K562 (cell line): Measurements from ENCODE around the gene DNAJC12. TPM values are rescaled to one million over a fixed set of nuclear protein-coding genes. Genes with fewer than 3 reads are reported as not detected.

Source experiments
- ETV5 ChIP-seq: sonication (generic); formaldehyde crosslinking; IDR thresholded peaks from 2 replicates; pipeline ENCODE4 v1.4.0; 2020; ENCODE audit warnings: low read depth, mild to moderate bottlenecking, missing genetic modification reagents
- GABPA ChIP-seq: fragments of 200-800 bp; sonication (Bioruptor generic); conservative IDR thresholded peaks from 2 replicates; pipeline ENCODE4 v1.6.1; 2016; ENCODE audit warnings: low read depth, missing genetic modification characterization, missing compliant biosample characterization
- GTF2E2 ChIP-seq: fragments of 200-800 bp; sonication (Bioruptor generic); IDR thresholded peaks from 2 replicates; pipeline ENCODE4 v1.6.1; 2016; ENCODE audit warnings: missing genetic modification characterization, missing compliant biosample characterization
- KDM1A ChIP-seq, 2 experiments: fragments of 450-650 bp; IDR thresholded peaks; 2 replicates each; pipeline ENCODE4 v1.6.1; 2016; ENCODE audit warnings: mild to moderate bottlenecking in 2 of 2
- LEF1 ChIP-seq: fragments of 450-650 bp; IDR thresholded peaks from 2 replicates; pipeline ENCODE4 v1.6.1; 2016; ENCODE audit warnings: mild to moderate bottlenecking
- MECOM ChIP-seq: fragments of 250-450 bp; sonication (Bioruptor Pico); IDR thresholded peaks from 2 replicates; pipeline ENCODE4 v1.8.0; 2022; ENCODE audit warnings: inconsistent platforms
- MTA1 ChIP-seq: fragments of 450-650 bp; IDR thresholded peaks from 2 replicates; pipeline ENCODE4 v1.6.1; 2017; ENCODE audit warnings: borderline replicate concordance
- NEUROD1 ChIP-seq: fragments of 150-350 bp; IDR thresholded peaks from 2 replicates; pipeline ENCODE4 v1.6.1; 2014; ENCODE audit warnings: borderline replicate concordance, low read length, low read depth; ENCODE audit not compliant: partially characterized antibody
- TCFL5 ChIP-seq: fragments of 250-450 bp; sonication (Bioruptor Pico); conservative IDR thresholded peaks from 2 replicates; pipeline ENCODE4 v1.6.1; 2021; ENCODE audit warnings: mild to moderate bottlenecking, moderate library complexity, matching md5 sums
- TOE1 ChIP-seq, 2 experiments: fragments of 450-650 bp in 1 of 2; sonication (generic) in 1 of 2; formaldehyde crosslinking in 1 of 2; IDR thresholded peaks; 2 replicates each; pipeline versions ENCODE4 v1.7.1 to v1.8.0; 2016 to 2022; ENCODE audit warnings: borderline replicate concordance in 2 of 2, mild to moderate bottlenecking in 2 of 2, antibody characterized with exemption in 1 of 2, inconsistent platforms in 1 of 2, low read depth in 1 of 2, missing genetic modification reagents in 1 of 2, moderate library complexity in 1 of 2
- ZNF212 ChIP-seq: fragments of 450-650 bp; formaldehyde crosslinking; IDR thresholded peaks from 2 replicates; pipeline ENCODE4 v1.4.0; 2020; ENCODE audit warnings: mild to moderate bottlenecking
- ZNF24 ChIP-seq: fragments of 450-650 bp; IDR thresholded peaks from 2 replicates; pipeline ENCODE4 v1.6.1; 2016
- ZSCAN32 ChIP-seq: fragments of 450-650 bp; formaldehyde crosslinking; IDR thresholded peaks from 2 replicates; pipeline ENCODE4 v1.4.0; 2020; ENCODE audit warnings: mild to moderate bottlenecking, moderate library complexity
- polyA plus RNA-seq, 8 experiments: library from polyadenylated mRNA; depleted of rRNA in 4 of 8; stranded (reverse) in 5 of 8; unstranded in 3 of 8; fragments of >200 nt; fragmentation: Nextera tagmentation in 2 of 8; fragmentation: Illumina TruSeq in 1 of 8; extraction: Ambion mirVana in 2 of 8; extraction: Trizol in 1 of 8; gene quantifications; 2 replicates each; pipeline versions ENCODE4 v1.2.1 to v1.2.3, GENCODE V29; 2011 to 2014; ENCODE audit warnings: inconsistent platforms in 1 of 8, missing spikeins in 1 of 8
- total RNA-seq, 7 experiments: library from RNA; depleted of rRNA in 6 of 7; stranded (reverse); fragments of >200 nt in 6 of 7; fragmentation: Illumina TruSeq in 2 of 7; extraction: Trizol in 2 of 7; gene quantifications; 2 replicates each; pipeline versions ENCODE4 v1.2.1 to v1.2.3, GENCODE V29; 2011 to 2021; ENCODE audit warnings: low replicate concordance in 1 of 7
- TF ChIP-seq, protein P1 (sequence below), 2 experiments: fragments of 450-650 bp; IDR thresholded peaks; 2 replicates each; pipeline ENCODE4 v1.6.1; 2018; ENCODE audit warnings: mild to moderate bottlenecking in 2 of 2, low read depth in 1 of 2; ENCODE audit not compliant: partially characterized antibody in 2 of 2
- TF ChIP-seq, protein P2 (sequence below): fragments of 200-800 bp; sonication (Bioruptor generic); IDR thresholded peaks from 2 replicates; pipeline ENCODE4 v1.6.1; 2017; ENCODE audit warnings: missing genetic modification characterization, missing compliant biosample characterization
- TF ChIP-seq, protein P3 (sequence below): fragments of 450-650 bp; formaldehyde crosslinking; IDR thresholded peaks from 2 replicates; pipeline ENCODE4 v1.4.0; 2022; ENCODE audit warnings: mild to moderate bottlenecking, moderate library complexity
- TF ChIP-seq, protein P4 (sequence below): fragments of 450-650 bp; IDR thresholded peaks from one replicate; pipeline ENCODE4 v1.6.1; 2018; ENCODE audit warnings: mild to moderate bottlenecking, moderate library complexity; ENCODE audit not compliant: partially characterized antibody

DNAJC12 gene
- total and polyA plus RNA-seq, 9 of the 15 experiments (the other 6 are each of a cell fraction or from before 2014, with no cell fraction given) = 7.4 to 95.9 (median 68.5) TPM

DNA sequence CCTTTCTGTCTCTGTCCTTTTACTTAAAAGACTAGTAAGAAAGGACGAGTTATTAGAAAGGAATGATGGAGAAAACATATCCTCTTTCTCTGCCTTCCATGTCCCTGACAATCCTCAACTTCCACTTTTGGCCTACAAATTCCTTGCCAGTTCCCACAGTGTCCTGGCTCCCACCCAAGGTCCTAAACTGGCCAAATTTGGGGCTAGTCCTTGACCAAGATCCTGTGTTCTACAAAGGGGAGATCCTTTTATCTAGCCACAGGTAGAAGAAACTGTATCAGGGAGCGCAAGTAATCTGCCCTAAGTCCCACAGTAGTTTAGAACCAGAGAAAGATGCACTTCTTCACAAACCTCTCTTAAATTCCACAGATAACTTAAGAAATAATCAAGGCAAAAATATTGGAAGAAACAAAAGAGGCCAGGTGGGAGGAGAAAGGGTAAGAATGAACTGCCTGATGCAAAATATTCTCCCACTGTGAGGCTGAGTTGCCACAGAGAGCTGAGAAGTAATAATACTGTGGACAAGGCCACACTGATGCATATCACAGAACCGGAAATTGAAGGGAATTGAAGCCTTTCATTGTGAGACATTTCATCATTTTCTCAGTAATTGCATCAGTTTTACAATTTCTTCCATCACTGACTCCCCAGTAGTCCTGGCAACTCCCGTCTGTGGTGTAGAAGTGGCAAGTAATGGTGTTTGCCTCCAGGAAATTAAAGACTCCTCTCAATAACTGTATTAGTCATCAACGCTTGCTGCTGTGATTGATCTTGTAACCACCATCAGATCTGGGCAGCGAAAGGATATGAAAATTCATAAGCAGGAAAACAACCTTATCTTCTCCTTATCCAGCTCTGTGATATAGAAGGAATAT, 47.2 kb downstream of the DNAJC12 start (continued):
- TF ChIP-seq GABPA (tag) (peak; percentile 85), ZNF24 (peak; percentile 90), KDM1A (IDR thresholded peaks at IDR 0.05) (0 out of 4 replicates have a peak, but pooled peaks of 1 of the 2 experiments have one; percentile 29), TCFL5 (0 out of 2 replicates have a peak, but pooled peaks have one; percentile 46), LEF1 (peak; percentile 77; the same call in 1 of the 2 replicates), GTF2E2 (tag) (peak; percentile 37; the same call in 1 of the 2 replicates), ETV5 (CRISPR knock-in tag) (peak; percentile 39; the same call in 1 of the 2 replicates), TOE1 (IDR thresholded peaks at IDR 0.05; ENCODE audit: borderline replicate concordance) (no peak), TOE1 (CRISPR knock-in tag; IDR thresholded peaks at IDR 0.05; ENCODE audit: borderline replicate concordance, low read depth) (no peak), ZSCAN32 (peak; percentile 98), NEUROD1 (peak; percentile 64), MECOM (CRISPR knock-in tag) (peak; percentile 38; the same call in 1 of the 2 replicates), ZNF212 (CRISPR knock-in tag) (no peak), MTA1 (0 out of 2 replicates have a peak, but pooled peaks have one; percentile 17)
- TF ChIP-seq, protein P1, sequence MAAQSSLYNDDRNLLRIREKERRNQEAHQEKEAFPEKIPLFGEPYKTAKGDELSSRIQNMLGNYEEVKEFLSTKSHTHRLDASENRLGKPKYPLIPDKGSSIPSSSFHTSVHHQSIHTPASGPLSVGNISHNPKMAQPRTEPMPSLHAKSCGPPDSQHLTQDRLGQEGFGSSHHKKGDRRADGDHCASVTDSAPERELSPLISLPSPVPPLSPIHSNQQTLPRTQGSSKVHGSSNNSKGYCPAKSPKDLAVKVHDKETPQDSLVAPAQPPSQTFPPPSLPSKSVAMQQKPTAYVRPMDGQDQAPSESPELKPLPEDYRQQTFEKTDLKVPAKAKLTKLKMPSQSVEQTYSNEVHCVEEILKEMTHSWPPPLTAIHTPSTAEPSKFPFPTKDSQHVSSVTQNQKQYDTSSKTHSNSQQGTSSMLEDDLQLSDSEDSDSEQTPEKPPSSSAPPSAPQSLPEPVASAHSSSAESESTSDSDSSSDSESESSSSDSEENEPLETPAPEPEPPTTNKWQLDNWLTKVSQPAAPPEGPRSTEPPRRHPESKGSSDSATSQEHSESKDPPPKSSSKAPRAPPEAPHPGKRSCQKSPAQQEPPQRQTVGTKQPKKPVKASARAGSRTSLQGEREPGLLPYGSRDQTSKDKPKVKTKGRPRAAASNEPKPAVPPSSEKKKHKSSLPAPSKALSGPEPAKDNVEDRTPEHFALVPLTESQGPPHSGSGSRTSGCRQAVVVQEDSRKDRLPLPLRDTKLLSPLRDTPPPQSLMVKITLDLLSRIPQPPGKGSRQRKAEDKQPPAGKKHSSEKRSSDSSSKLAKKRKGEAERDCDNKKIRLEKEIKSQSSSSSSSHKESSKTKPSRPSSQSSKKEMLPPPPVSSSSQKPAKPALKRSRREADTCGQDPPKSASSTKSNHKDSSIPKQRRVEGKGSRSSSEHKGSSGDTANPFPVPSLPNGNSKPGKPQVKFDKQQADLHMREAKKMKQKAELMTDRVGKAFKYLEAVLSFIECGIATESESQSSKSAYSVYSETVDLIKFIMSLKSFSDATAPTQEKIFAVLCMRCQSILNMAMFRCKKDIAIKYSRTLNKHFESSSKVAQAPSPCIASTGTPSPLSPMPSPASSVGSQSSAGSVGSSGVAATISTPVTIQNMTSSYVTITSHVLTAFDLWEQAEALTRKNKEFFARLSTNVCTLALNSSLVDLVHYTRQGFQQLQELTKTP (IDR thresholded peaks at IDR 0.05; ENCODE audit: low read depth in 1 of 2, partially characterized antibody in 2 of 2) = peak in 1 of 2 experiments; percentile 47
- TF ChIP-seq, protein P2, sequence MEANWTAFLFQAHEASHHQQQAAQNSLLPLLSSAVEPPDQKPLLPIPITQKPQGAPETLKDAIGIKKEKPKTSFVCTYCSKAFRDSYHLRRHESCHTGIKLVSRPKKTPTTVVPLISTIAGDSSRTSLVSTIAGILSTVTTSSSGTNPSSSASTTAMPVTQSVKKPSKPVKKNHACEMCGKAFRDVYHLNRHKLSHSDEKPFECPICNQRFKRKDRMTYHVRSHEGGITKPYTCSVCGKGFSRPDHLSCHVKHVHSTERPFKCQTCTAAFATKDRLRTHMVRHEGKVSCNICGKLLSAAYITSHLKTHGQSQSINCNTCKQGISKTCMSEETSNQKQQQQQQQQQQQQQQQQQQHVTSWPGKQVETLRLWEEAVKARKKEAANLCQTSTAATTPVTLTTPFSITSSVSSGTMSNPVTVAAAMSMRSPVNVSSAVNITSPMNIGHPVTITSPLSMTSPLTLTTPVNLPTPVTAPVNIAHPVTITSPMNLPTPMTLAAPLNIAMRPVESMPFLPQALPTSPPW (CRISPR knock-in tag) = peak; percentile 37; the same call in 1 of the 2 replicates
- TF ChIP-seq, protein P3, sequence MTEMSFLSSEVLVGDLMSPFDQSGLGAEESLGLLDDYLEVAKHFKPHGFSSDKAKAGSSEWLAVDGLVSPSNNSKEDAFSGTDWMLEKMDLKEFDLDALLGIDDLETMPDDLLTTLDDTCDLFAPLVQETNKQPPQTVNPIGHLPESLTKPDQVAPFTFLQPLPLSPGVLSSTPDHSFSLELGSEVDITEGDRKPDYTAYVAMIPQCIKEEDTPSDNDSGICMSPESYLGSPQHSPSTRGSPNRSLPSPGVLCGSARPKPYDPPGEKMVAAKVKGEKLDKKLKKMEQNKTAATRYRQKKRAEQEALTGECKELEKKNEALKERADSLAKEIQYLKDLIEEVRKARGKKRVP (CRISPR knock-in tag) = peak; percentile 99
- TF ChIP-seq, protein P4, sequence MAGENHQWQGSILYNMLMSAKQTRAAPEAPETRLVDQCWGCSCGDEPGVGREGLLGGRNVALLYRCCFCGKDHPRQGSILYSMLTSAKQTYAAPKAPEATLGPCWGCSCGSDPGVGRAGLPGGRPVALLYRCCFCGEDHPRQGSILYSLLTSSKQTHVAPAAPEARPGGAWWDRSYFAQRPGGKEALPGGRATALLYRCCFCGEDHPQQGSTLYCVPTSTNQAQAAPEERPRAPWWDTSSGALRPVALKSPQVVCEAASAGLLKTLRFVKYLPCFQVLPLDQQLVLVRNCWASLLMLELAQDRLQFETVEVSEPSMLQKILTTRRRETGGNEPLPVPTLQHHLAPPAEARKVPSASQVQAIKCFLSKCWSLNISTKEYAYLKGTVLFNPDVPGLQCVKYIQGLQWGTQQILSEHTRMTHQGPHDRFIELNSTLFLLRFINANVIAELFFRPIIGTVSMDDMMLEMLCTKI = no peak
